HepG2 (cell line): Measurements from ENCODE around the gene DOK1. TPM values are rescaled to one million over a fixed set of nuclear protein-coding genes. Genes with fewer than 3 reads are reported as not detected.
A peak's percentile ranks its signal among the peaks of the same experiment; 100 is the strongest.

Experiments
- KDM5A ChIP-seq: fragments of 200-600 bp; sonication (generic); IDR thresholded peaks from 2 replicates; pipeline ENCODE4 v1.7.0; 2018; ENCODE audit warnings: antibody characterized with exemption, mild to moderate bottlenecking, low read length, borderline replicate concordance
- MEIS2 ChIP-seq: sonication (generic); formaldehyde crosslinking; IDR thresholded peaks from 2 replicates; pipeline ENCODE4 v1.9.0; 2021; ENCODE audit warnings: mild to moderate bottlenecking, missing genetic modification reagents
- MIXL1 ChIP-seq: IDR thresholded peaks from 2 replicates; pipeline ENCODE4 v1.6.1; 2016
- NCOA1 ChIP-seq: sonication (generic); formaldehyde crosslinking; IDR thresholded peaks from 2 replicates; pipeline ENCODE4 v1.9.0; 2021; ENCODE audit warnings: missing genetic modification reagents
- PAF1 ChIP-seq: IDR thresholded peaks from 2 replicates; pipeline ENCODE4 v1.6.1; 2016; ENCODE audit warnings: missing genetic modification reagents, missing compliant biosample characterization
- PHF5A ChIP-seq: IDR thresholded peaks from one replicate; pipeline ENCODE4 v1.6.1; 2018; ENCODE audit warnings: low read depth, missing genetic modification reagents; ENCODE audit not compliant: unreplicated experiment
- SAP130 ChIP-seq: IDR thresholded peaks from 2 replicates; pipeline ENCODE4 v1.6.1; 2016; ENCODE audit warnings: low read depth
- ZNF180 ChIP-seq: sonication (generic); formaldehyde crosslinking; IDR thresholded peaks from 2 replicates; pipeline ENCODE4 v1.4.0; 2020; ENCODE audit warnings: low read depth, missing genetic modification reagents, borderline replicate concordance
- ZNF337 ChIP-seq: sonication (generic); formaldehyde crosslinking; IDR thresholded peaks from 2 replicates; pipeline ENCODE4 v1.5.1; 2020; ENCODE audit warnings: missing genetic modification reagents, low read depth, mild to moderate bottlenecking, borderline replicate concordance
- ZNF83 ChIP-seq: sonication (generic); formaldehyde crosslinking; IDR thresholded peaks from 2 replicates; pipeline ENCODE4 v1.4.0; 2020; ENCODE audit warnings: missing genetic modification reagents, mild to moderate bottlenecking, borderline replicate concordance
- ZNF891 ChIP-seq: sonication (generic); formaldehyde crosslinking; IDR thresholded peaks from 2 replicates; pipeline ENCODE4 v1.5.0; 2020; ENCODE audit warnings: mild to moderate bottlenecking, missing genetic modification reagents
- polyA plus RNA-seq, 8 experiments: library from polyadenylated mRNA; depleted of rRNA in 3 of 8; stranded (reverse) in 7 of 8; unstranded in 1 of 8; fragments of >200 nt; fragmentation: Illumina TruSeq in 4 of 8; extraction: Trizol in 4 of 8; gene quantifications; 2 replicates each; pipeline versions ENCODE4 v1.2.1 to v1.2.3, GENCODE V29; 2011 to 2016; ENCODE audit warnings: low read depth in 4 of 8, missing spikeins in 1 of 8, mixed read lengths in 1 of 8; ENCODE audit not compliant: insufficient read depth in 1 of 8
- total RNA-seq, 5 experiments: library from RNA; depleted of rRNA; stranded (reverse); fragments of >200 nt; fragmentation: Illumina TruSeq; extraction: Trizol; gene quantifications; 2 replicates each; pipeline ENCODE4 v1.2.3, GENCODE V29; 2016; ENCODE audit warnings: low read depth in 1 of 5
- TF ChIP-seq, protein P1 (sequence below): sonication (generic); formaldehyde crosslinking; IDR thresholded peaks from 2 replicates; pipeline ENCODE4 v1.5.0; 2020; ENCODE audit warnings: missing genetic modification reagents
- TF ChIP-seq, protein P2 (sequence below), 2 experiments: fragments of 450-650 bp in 1 of 2; sonication (generic) in 1 of 2; formaldehyde crosslinking in 1 of 2; IDR thresholded peaks; 2 replicates each; pipeline versions ENCODE4 v1.6.1 to v1.8.0; 2016 to 2022; ENCODE audit warnings: antibody characterized with exemption in 1 of 2, mild to moderate bottlenecking in 1 of 2, missing genetic modification reagents in 1 of 2
- TF ChIP-seq, protein P3 (sequence below): sonication (generic); formaldehyde crosslinking; IDR thresholded peaks from 2 replicates; pipeline ENCODE4 v1.4.0; 2020; ENCODE audit warnings: missing genetic modification reagents, mild to moderate bottlenecking, borderline replicate concordance

Gene DOK1
- total and polyA plus RNA-seq, 2 of the 13 experiments (the other 11 are each of a cell fraction or from before 2014, with no cell fraction given): 0.53 to 0.74 TPM

DNA sequence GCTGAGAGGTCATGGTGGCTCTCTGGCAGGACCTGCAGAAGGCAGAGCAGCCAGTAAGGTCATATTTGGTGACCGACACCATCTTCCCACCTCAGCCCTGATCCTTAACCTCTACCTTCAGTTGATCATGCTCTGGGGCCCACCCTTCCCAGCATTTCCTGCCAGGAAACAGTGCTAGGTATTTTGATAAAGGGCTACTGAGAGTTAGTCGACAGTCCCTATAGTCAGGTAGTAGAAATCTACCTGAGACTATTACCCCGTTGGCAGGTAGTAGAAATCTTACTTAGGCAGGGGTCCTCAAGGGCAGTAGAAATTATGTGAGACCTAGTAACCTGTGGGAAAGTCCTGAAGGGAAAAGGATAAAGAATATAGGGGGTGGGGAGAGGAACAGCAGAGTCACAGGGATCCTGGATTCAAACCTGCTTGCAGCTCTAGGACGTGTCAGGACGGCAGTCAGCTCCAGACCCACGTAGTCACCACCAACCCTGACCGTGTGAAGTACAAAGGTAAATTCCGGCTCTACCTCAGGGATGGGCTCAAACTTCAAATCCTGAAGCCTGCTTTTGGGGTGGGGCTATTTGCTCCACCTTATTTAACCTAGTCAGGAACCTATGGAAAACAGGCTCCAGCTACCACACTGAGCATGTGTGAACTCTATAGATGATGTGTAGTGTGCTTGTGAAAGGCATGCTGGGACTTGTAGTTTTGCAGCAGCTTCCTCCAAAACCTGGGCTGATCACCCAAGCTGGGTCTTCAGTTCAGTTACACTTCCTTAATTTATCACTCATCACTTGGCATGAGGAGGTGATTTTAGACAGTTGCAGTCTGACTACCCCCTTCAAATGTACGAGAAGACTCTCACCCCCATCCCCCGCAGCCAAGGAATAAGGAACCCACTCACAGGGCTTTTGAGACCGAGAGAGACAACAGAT, 28.5 kb upstream of the DOK1 start, which contains the start of gene DQX1 (continued):
- TF ChIP-seq PHF5A (CRISPR knock-in tag): peak; percentile 46
- no peak for TF ChIP-seq ZNF337
- no peak for TF ChIP-seq MEIS2
- no peak for TF ChIP-seq ZNF83 (CRISPR knock-in tag)
- TF ChIP-seq SAP130 (CRISPR knock-in tag): peak; percentile 98
- no peak for TF ChIP-seq NCOA1
- TF ChIP-seq PAF1: 0 out of 2 replicates have a peak, but pooled peaks have one; percentile 73
- no peak; the same call in 1 of the 2 replicates for TF ChIP-seq KDM5A
- TF ChIP-seq, protein P1, sequence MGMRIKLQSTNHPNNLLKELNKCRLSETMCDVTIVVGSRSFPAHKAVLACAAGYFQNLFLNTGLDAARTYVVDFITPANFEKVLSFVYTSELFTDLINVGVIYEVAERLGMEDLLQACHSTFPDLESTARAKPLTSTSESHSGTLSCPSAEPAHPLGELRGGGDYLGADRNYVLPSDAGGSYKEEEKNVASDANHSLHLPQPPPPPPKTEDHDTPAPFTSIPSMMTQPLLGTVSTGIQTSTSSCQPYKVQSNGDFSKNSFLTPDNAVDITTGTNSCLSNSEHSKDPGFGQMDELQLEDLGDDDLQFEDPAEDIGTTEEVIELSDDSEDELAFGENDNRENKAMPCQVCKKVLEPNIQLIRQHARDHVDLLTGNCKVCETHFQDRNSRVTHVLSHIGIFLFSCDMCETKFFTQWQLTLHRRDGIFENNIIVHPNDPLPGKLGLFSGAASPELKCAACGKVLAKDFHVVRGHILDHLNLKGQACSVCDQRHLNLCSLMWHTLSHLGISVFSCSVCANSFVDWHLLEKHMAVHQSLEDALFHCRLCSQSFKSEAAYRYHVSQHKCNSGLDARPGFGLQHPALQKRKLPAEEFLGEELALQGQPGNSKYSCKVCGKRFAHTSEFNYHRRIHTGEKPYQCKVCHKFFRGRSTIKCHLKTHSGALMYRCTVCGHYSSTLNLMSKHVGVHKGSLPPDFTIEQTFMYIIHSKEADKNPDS (CRISPR knock-in tag): no peak
- 0 out of 2 replicates have a peak, but pooled peaks have one; percentile 26 for TF ChIP-seq ZNF891
- peak; percentile 75; the same call in 1 of the 2 replicates for TF ChIP-seq MIXL1 (CRISPR knock-in tag)
- TF ChIP-seq, protein P2, sequence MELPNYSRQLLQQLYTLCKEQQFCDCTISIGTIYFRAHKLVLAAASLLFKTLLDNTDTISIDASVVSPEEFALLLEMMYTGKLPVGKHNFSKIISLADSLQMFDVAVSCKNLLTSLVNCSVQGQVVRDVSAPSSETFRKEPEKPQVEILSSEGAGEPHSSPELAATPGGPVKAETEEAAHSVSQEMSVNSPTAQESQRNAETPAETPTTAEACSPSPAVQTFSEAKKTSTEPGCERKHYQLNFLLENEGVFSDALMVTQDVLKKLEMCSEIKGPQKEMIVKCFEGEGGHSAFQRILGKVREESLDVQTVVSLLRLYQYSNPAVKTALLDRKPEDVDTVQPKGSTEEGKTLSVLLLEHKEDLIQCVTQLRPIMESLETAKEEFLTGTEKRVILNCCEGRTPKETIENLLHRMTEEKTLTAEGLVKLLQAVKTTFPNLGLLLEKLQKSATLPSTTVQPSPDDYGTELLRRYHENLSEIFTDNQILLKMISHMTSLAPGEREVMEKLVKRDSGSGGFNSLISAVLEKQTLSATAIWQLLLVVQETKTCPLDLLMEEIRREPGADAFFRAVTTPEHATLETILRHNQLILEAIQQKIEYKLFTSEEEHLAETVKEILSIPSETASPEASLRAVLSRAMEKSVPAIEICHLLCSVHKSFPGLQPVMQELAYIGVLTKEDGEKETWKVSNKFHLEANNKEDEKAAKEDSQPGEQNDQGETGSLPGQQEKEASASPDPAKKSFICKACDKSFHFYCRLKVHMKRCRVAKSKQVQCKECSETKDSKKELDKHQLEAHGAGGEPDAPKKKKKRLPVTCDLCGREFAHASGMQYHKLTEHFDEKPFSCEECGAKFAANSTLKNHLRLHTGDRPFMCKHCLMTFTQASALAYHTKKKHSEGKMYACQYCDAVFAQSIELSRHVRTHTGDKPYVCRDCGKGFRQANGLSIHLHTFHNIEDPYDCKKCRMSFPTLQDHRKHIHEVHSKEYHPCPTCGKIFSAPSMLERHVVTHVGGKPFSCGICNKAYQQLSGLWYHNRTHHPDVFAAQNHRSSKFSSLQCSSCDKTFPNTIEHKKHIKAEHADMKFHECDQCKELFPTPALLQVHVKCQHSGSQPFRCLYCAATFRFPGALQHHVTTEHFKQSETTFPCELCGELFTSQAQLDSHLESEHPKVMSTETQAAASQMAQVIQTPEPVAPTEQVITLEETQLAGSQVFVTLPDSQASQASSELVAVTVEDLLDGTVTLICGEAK (IDR thresholded peaks at IDR 0.05): no peak
- TF ChIP-seq, protein P2 (CRISPR knock-in tag; IDR thresholded peaks at IDR 0.05): no peak
- TF ChIP-seq, protein P3, sequence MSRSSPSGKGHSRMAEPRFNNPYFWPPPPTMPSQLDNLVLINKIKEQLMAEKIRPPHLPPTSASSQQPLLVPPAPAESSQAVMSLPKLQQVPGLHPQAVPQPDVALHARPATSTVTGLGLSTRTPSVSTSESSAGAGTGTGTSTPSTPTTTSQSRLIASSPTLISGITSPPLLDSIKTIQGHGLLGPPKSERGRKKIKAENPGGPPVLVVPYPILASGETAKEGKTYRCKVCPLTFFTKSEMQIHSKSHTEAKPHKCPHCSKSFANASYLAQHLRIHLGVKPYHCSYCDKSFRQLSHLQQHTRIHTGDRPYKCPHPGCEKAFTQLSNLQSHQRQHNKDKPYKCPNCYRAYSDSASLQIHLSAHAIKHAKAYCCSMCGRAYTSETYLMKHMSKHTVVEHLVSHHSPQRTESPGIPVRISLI (CRISPR knock-in tag): no peak
- no peak for TF ChIP-seq ZNF180 (CRISPR knock-in tag)
